ENCODE data around the gene RREB1.

The RREB1 gene

GRCh38 chr6:7163661-7164071 is 55.9 kb downstream of the RREB1 start:
- Histone ChIP-seq H3K36me3 (ENCODE audit: control insufficient read depth, insufficient read depth, low read length) (no peaks in the 10 kb centered on the region), H3K9me3 (ENCODE audit: control insufficient read depth, low read length) (no peaks in the 10 kb centered on the region), H3K4me1 (ENCODE audit: control insufficient read depth, insufficient read depth, low read length) (peaks cover 17% of the 10 kb centered on the region), H3K27me3 (ENCODE audit: control insufficient read depth, insufficient read depth, low read length, poor library complexity, severe bottlenecking) (no peaks in the 10 kb centered on the region), H3K4me3 (ENCODE audit: insufficient read depth, low read depth, low read length) (no peak overlapping the region), H3K27ac (ENCODE audit: insufficient read depth, low read depth, low read length, poor library complexity, severe bottlenecking) (no peak overlapping the region)
- 91 to 92% methylated on average over 12 of the region's 12 CpGs for WGBS, 2 experiments

- Histone ChIP-seq H3K4me1 (ENCODE audit: control insufficient read depth, insufficient read depth, low read length) (peaks cover 17% of the 10 kb centered on the region), H3K4me3 (ENCODE audit: insufficient read depth, low read depth, low read length) (no peak overlapping the region), H3K9me3 (ENCODE audit: control insufficient read depth, low read length) (no peaks in the 10 kb centered on the region), H3K27ac (ENCODE audit: insufficient read depth, low read depth, low read length, poor library complexity, severe bottlenecking) (no peak overlapping the region), H3K36me3 (ENCODE audit: control insufficient read depth, insufficient read depth, low read length) (no peaks in the 10 kb centered on the region), H3K27me3 (ENCODE audit: control insufficient read depth, insufficient read depth, low read length, poor library complexity, severe bottlenecking) (no peaks in the 10 kb centered on the region)
- WGBS, 2 experiments, result 95 to 97% methylated on average over 4 to 5 of the region's 5 CpGs
Measured at GRCh38 chr6:7164536-7165001, 56.8 kb downstream of the RREB1 start.

GRCh38 chr6:7165002-7165889 is 57.5 kb downstream of the RREB1 start:
- Histone ChIP-seq H3K27ac (ENCODE audit: insufficient read depth, low read depth, low read length, poor library complexity, severe bottlenecking) (no peak overlapping the region), H3K4me3 (ENCODE audit: insufficient read depth, low read depth, low read length) (no peak overlapping the region), H3K9me3 (ENCODE audit: control insufficient read depth, low read length) (no peaks in the 10 kb centered on the region), H3K27me3 (ENCODE audit: control insufficient read depth, insufficient read depth, low read length, poor library complexity, severe bottlenecking) (no peaks in the 10 kb centered on the region), H3K4me1 (ENCODE audit: control insufficient read depth, insufficient read depth, low read length) (peaks cover 17% of the 10 kb centered on the region), H3K36me3 (ENCODE audit: control insufficient read depth, insufficient read depth, low read length) (no peaks in the 10 kb centered on the region)
- WGBS, 2 experiments, result 69% methylated on average over 11 of the region's 11 CpGs

- Histone ChIP-seq H3K4me3 (ENCODE audit: insufficient read depth, low read depth, low read length) (no peak overlapping the region), H3K36me3 (ENCODE audit: control insufficient read depth, insufficient read depth, low read length) (no peaks in the 10 kb centered on the region), H3K9me3 (ENCODE audit: control insufficient read depth, low read length) (no peaks in the 10 kb centered on the region), H3K4me1 (ENCODE audit: control insufficient read depth, insufficient read depth, low read length) (peaks cover 17% of the 10 kb centered on the region), H3K27ac (ENCODE audit: insufficient read depth, low read depth, low read length, poor library complexity, severe bottlenecking) (no peak overlapping the region), H3K27me3 (ENCODE audit: control insufficient read depth, insufficient read depth, low read length, poor library complexity, severe bottlenecking) (no peaks in the 10 kb centered on the region)
- 24 to 25% methylated on average over 4 of the region's 4 CpGs for WGBS, 2 experiments
Measured at GRCh38 chr6:7165890-7166267, 58.1 kb downstream of the RREB1 start.

- Histone ChIP-seq H3K27ac (ENCODE audit: insufficient read depth, low read depth, low read length, poor library complexity, severe bottlenecking) (no peak overlapping the region), H3K36me3 (ENCODE audit: control insufficient read depth, insufficient read depth, low read length) (no peaks in the 10 kb centered on the region), H3K9me3 (ENCODE audit: control insufficient read depth, low read length) (no peaks in the 10 kb centered on the region), H3K4me1 (ENCODE audit: control insufficient read depth, insufficient read depth, low read length) (peaks cover 17% of the 10 kb centered on the region), H3K27me3 (ENCODE audit: control insufficient read depth, insufficient read depth, low read length, poor library complexity, severe bottlenecking) (no peaks in the 10 kb centered on the region), H3K4me3 (ENCODE audit: insufficient read depth, low read depth, low read length) (no peak overlapping the region)
- 83 to 88% methylated on average over 19 of the region's 19 CpGs for WGBS, 2 experiments
Measured at GRCh38 chr6:7166410-7167293, 58.9 kb downstream of the RREB1 start.

- no peak overlapping the region for H3K27ac ChIP-seq (ENCODE audit: insufficient read depth, low read depth, low read length, poor library complexity, severe bottlenecking)
Measured at GRCh38 chr6:7169296-7169721, 61.5 kb downstream of the RREB1 start.

GRCh38 chr6:7170117-7170732 is 62.5 kb downstream of the RREB1 start:
- Histone ChIP-seq H3K4me3 (ENCODE audit: insufficient read depth, low read depth, low read length) (no peak overlapping the region), H3K9me3 (ENCODE audit: control insufficient read depth, low read length) (no peaks in the 10 kb centered on the region), H3K4me1 (ENCODE audit: control insufficient read depth, insufficient read depth, low read length) (peaks cover 13% of the 10 kb centered on the region), H3K27ac (ENCODE audit: insufficient read depth, low read depth, low read length, poor library complexity, severe bottlenecking) (no peak overlapping the region), H3K27me3 (ENCODE audit: control insufficient read depth, insufficient read depth, low read length, poor library complexity, severe bottlenecking) (no peaks in the 10 kb centered on the region), H3K36me3 (ENCODE audit: control insufficient read depth, insufficient read depth, low read length) (no peaks in the 10 kb centered on the region)
- WGBS, 2 experiments, result 89 to 92% methylated on average over 6 of the region's 6 CpGs

More at GRCh38 chr6:7169296-7169721, 61.5 kb downstream of the RREB1 start:
- Histone ChIP-seq H3K4me1 (ENCODE audit: control insufficient read depth, insufficient read depth, low read length) (peaks cover 17% of the 10 kb centered on the region), H3K9me3 (ENCODE audit: control insufficient read depth, low read length) (no peaks in the 10 kb centered on the region), H3K4me3 (ENCODE audit: insufficient read depth, low read depth, low read length) (no peak overlapping the region), H3K27me3 (ENCODE audit: control insufficient read depth, insufficient read depth, low read length, poor library complexity, severe bottlenecking) (no peaks in the 10 kb centered on the region), H3K36me3 (ENCODE audit: control insufficient read depth, insufficient read depth, low read length) (no peaks in the 10 kb centered on the region)
- 88 to 89% methylated on average over 3 of the region's 3 CpGs for WGBS, 2 experiments

GRCh38 chr6:7171119-7171518 is 63.4 kb downstream of the RREB1 start:
- H3K27me3 ChIP-seq (ENCODE audit: control insufficient read depth, insufficient read depth, low read length, poor library complexity, severe bottlenecking), result no peaks in the 10 kb centered on the region
- no peak overlapping the region for H3K4me3 ChIP-seq (ENCODE audit: insufficient read depth, low read depth, low read length)
- 93 to 94% methylated on average over 10 of the region's 10 CpGs for WGBS, 2 experiments
- H3K36me3 ChIP-seq (ENCODE audit: control insufficient read depth, insufficient read depth, low read length), result no peaks in the 10 kb centered on the region
- H3K27ac ChIP-seq (ENCODE audit: insufficient read depth, low read depth, low read length, poor library complexity, severe bottlenecking), result no peak overlapping the region
- no peaks in the 10 kb centered on the region for H3K9me3 ChIP-seq (ENCODE audit: control insufficient read depth, low read length)
- peaks cover 8% of the 10 kb centered on the region for H3K4me1 ChIP-seq (ENCODE audit: control insufficient read depth, insufficient read depth, low read length)

- H3K27me3 ChIP-seq (ENCODE audit: control insufficient read depth, insufficient read depth, low read length, poor library complexity, severe bottlenecking), result no peaks in the 10 kb centered on the region
- H3K27ac ChIP-seq (ENCODE audit: insufficient read depth, low read depth, low read length, poor library complexity, severe bottlenecking), result no peak overlapping the region
- H3K9me3 ChIP-seq (ENCODE audit: control insufficient read depth, low read length), result no peaks in the 10 kb centered on the region
- H3K4me1 ChIP-seq (ENCODE audit: control insufficient read depth, insufficient read depth, low read length), result peaks cover 6% of the 10 kb centered on the region
- 89 to 94% methylated on average over 5 of the region's 5 CpGs for WGBS, 2 experiments
- H3K4me3 ChIP-seq (ENCODE audit: insufficient read depth, low read depth, low read length), result no peak overlapping the region
- H3K36me3 ChIP-seq (ENCODE audit: control insufficient read depth, insufficient read depth, low read length), result no peaks in the 10 kb centered on the region
Measured at GRCh38 chr6:7171733-7172132, 64.0 kb downstream of the RREB1 start.

All from ectodermal cell (in vitro differentiated cells).